AG09309 (cell line): ENCODE measurements around the gene RANBP3.

Source experiments
- DNase-seq: peaks from one replicate; pipeline ENCODE4 v3.0.0-alpha.2; 2010; ENCODE audit warnings: low read depth
- H3K4me3 ChIP-seq: 2 replicates; pipeline ENCODE4 v1.5.1; 2011; ENCODE audit warnings: mild to moderate bottlenecking, low read depth, low read length, moderate library complexity; ENCODE audit not compliant: control insufficient read depth
- TF ChIP-seq, protein P1 (sequence below): IDR thresholded peaks from 2 replicates; pipeline ENCODE4 v1.5.1; 2011; ENCODE audit warnings: mild to moderate bottlenecking, low read depth, low read length, inconsistent platforms; ENCODE audit not compliant: insufficient read depth, control insufficient read depth; ENCODE audit errors: missing control alignments

The RANBP3 gene

DNA sequence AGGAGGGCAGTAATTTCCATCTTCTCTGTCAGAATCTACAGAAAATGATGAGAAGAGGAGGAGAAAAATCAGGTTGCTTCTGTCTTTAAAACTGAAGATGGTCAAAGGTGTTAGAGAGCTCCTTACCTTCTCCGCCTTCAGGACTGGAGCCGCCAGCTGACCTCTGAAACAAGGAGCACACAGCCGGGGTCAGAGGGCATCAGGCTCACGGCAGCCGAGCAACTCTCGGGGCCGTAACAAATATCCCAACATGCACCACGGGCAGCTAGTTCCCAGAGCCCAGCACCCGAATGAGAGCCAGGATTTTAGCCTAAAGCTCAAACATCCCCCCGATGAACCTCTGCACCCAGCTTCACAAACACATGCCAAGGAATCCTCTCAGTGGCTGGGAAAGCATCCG is 36.3 kb downstream of the RANBP3 start:
- no peak for DNase-seq
- TF ChIP-seq, protein P1, sequence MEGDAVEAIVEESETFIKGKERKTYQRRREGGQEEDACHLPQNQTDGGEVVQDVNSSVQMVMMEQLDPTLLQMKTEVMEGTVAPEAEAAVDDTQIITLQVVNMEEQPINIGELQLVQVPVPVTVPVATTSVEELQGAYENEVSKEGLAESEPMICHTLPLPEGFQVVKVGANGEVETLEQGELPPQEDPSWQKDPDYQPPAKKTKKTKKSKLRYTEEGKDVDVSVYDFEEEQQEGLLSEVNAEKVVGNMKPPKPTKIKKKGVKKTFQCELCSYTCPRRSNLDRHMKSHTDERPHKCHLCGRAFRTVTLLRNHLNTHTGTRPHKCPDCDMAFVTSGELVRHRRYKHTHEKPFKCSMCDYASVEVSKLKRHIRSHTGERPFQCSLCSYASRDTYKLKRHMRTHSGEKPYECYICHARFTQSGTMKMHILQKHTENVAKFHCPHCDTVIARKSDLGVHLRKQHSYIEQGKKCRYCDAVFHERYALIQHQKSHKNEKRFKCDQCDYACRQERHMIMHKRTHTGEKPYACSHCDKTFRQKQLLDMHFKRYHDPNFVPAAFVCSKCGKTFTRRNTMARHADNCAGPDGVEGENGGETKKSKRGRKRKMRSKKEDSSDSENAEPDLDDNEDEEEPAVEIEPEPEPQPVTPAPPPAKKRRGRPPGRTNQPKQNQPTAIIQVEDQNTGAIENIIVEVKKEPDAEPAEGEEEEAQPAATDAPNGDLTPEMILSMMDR = no peak
- H3K4me3 ChIP-seq = no peak overlapping the region

DNA sequence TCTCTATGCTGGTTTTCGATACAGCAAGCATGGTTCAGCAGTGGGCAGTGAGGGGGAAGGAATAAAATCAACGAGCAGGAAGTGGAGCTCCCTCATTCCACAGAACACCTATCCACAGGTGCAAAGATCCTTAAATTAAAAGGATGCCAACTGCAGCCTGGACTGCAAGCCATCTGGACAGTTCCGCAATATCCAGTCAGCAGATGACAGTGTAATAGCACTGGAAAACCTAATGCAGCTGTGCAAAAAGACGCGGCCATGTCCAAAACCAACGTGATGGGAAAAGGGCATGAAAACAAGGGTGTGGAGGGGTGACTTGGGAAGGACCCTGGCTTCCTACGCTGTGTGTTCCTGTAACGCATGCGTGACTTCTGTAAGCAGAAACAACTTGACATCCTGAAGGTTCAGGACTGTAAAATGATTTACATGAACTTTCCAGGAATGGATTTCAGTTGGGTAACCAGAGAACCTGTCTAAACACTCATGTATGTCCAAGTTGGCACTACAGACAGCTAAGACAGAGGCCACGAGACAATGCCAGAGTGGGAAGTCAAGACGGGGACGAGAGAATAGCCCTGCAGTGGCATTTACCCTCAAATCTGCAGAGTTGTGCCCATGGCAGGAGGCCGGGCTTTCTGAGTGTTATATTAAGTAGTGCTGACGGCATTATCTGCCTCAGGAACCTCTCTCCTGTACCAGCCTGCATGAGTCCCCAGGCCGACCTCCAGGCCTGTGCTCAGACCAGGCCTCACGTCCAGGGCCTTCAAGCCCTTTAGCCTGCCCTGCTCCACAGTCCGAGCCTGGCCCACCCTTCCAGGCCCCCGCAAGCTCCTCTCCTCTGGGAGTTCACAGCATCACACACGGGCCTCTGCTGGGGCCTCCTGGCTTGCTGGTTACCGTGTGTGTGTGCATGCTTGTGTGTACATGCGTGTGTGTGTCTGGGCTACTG is 37.4 kb downstream of the RANBP3 start:
- no peak for DNase-seq
- TF ChIP-seq, protein P1 = no peak
- H3K4me3 ChIP-seq = no peak overlapping the region

DNA sequence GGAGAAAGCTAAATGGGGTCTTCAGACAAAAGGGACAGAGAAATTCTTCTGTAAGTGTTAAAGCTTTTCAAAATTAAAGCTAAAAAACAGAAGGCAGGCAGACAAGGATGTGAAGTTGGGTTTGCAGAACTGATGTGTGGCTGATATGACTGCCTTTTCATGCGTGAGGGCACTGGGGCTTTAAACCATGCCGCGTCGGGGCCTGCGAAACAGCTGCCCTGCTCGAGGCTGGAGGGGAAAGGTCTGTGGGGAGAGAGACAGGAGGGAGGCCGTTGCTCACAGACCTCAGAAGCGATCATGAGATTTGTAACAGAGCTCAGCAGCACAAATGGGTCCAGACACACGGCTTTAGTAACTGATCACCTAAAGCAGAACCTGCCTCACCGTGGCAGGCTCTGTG is 40.4 kb downstream of the RANBP3 start:
- TF ChIP-seq, protein P1 = no peak
- H3K4me3 ChIP-seq = no peak overlapping the region
- no peak for DNase-seq

DNA sequence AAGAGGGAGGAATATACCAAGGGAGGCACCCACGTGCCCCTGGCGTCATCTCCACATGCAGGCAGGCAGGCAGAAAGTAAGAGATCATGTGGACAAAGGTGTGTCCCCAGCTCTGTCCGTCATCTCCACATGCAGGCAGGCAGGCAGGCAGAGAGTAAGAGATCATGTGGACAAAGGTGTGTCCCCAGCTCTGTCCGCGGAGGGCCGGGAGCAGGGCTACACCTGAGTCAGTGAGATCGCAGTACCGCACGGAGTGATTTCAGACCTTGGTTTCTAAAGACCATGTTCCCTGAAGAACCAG is 41.7 kb downstream of the RANBP3 start:
- no peak for DNase-seq
- no peak overlapping the region for H3K4me3 ChIP-seq
- TF ChIP-seq, protein P1 = no peak

DNA sequence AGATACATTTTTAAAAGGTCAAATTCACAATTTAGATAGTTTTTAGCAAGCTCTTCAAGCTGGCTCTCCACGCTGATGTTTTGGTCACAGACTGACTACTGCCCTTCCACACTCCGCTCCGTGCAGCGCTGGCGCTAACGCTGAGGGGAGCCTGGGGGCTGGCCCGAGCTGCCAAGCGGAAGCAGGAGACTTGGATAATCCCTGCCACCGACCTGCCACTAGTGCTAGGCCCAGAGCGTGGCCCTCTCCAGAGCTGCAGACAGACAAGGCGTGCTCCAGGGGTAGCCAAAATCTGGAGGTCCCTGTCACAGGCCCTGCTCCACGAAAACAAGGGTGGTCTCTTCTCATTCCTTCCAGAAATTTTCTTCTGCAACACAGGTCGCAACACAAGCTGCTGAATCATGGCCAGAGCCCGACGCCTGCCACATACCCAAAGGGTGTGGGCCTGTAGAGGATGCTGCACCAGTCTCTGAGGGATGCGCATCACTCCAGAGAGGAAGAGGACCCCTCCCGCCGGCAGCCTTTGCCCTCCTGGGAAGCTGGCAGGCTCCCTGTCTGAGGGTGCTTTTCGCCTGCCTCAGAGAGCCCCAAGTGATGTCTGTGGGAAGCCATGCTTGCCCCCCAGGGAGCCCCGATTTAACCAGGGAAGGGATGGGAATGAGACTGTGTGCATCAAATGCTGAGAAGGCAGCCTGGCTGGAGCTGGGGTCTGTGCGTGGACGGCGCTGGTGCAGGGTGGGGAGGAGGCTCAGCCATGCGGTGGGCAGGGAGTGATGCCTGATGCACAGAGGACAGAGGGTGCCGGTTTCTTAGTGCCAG is 42.3 kb downstream of the RANBP3 start:
- H3K4me3 ChIP-seq = no peak overlapping the region
- DNase-seq = no peak
- TF ChIP-seq, protein P1 = no peak

DNA sequence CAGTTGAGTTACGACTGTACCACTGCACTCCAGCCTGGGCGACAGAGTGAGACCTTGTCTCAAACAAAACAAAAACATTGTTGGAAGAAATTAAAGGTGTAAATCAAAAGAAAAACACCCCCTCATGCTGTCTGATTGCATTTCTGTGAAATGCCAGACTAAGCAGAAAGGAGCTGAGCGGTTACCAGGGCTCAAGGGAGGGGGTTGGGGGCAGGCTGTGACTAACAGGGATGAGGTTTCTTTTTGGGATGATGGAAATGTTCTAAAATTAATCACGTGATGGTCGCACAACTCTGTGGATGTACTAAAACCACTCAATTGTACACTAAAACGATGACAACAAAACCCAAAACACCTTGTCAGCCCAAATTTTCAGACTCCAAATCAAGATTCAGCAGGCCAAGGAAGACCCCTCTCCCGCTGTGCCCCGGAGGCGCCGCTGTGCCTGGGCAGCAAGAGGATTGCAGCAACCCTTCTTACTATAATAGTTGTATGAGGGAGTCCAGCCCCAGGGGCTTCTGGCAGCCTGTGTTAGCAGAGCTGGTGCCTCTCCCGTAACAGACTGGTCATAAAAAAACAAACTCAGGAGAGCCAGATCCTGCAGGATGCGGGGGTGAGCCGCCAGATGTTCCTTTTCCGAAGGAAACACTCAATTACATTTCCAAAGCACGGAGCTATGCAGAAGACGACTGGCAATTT is 43.0 kb downstream of the RANBP3 start:
- DNase-seq = peak; percentile 46
- H3K4me3 ChIP-seq = no peak overlapping the region
- TF ChIP-seq, protein P1 = no peak
